VCaP (cell line): ENCODE results near the gene MGAT5.

ENCODE experiments used
- H3K27ac ChIP-seq: fragments of 450-650 bp; 2 replicates; pipeline ENCODE4 v1.5.1; 2017
- CTCF ChIP-seq: fragments of 450-650 bp; conservative IDR thresholded peaks from 2 replicates; pipeline ENCODE4 v1.5.1; 2017; ENCODE audit warnings: mild to moderate bottlenecking, moderate library complexity

The MGAT5 gene

DNA sequence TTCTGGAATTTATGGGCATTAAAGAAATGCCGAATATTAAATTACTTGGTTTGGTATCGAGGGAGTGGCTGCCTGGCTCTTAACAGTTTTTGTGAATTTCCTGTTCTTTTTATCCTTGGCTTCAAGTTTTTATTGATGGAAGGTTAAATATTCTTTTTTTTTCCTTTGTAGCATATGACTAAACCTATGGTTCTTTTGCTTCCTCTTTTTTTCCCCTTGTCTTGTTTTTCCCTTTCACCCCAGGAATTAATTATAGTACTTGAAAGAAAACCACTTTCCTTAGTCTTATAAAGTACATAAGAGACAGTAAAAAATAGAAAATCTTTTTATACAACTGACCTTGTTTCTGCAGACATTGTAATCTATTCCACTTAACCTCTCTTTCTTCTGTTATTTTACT, 42.4 kb downstream of the MGAT5 start:
- H3K27ac ChIP-seq: no peak overlapping the region
- no peak for TF ChIP-seq CTCF

DNA sequence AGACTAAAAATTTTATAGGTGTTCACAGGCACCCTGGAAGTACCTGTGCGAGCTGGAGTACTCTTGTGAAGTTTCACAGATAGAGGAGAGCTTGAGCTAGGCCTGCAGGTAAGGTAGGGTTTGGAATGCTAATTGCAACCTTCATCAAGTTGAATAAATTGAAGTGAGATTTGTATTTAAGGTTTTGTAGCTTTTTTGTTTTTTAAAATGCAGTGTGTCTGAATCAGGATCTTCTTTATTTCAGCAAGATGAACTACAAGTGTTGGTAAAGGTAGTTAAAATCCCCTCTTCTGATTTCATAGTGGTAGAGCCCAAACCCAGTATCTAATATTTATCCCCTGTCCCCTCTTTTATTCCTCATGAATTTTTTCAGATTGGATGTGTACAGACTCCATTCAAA, 45.5 kb downstream of the MGAT5 start:
- no peak for TF ChIP-seq CTCF
- H3K27ac ChIP-seq: no peak overlapping the region

GRCh38 chr2:134300585-134300984, 46.7 kb downstream of the MGAT5 start:
- TF ChIP-seq CTCF: no peak
- no peak overlapping the region for H3K27ac ChIP-seq

- TF ChIP-seq CTCF: no peak
- no peak overlapping the region for H3K27ac ChIP-seq
Measured at GRCh38 chr2:134301099-134301927, 47.4 kb downstream of the MGAT5 start.

DNA sequence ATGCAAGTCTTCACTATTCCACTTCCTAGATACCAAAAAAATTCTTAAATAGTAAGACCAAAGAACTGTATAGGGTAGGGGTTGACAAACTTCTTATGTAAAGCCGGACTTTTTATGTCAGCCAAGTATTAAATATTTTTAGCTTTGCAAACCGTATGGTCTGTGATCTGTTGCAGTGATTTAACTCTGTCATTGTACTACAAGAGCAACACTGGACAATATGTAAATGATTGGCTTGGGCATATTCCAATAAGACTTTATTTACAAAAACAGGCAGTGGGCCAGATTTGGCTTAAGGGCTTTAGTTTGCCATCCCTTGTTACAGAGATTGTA, 48.0 kb downstream of the MGAT5 start:
- TF ChIP-seq CTCF: no peak
- H3K27ac ChIP-seq: no peak overlapping the region

DNA sequence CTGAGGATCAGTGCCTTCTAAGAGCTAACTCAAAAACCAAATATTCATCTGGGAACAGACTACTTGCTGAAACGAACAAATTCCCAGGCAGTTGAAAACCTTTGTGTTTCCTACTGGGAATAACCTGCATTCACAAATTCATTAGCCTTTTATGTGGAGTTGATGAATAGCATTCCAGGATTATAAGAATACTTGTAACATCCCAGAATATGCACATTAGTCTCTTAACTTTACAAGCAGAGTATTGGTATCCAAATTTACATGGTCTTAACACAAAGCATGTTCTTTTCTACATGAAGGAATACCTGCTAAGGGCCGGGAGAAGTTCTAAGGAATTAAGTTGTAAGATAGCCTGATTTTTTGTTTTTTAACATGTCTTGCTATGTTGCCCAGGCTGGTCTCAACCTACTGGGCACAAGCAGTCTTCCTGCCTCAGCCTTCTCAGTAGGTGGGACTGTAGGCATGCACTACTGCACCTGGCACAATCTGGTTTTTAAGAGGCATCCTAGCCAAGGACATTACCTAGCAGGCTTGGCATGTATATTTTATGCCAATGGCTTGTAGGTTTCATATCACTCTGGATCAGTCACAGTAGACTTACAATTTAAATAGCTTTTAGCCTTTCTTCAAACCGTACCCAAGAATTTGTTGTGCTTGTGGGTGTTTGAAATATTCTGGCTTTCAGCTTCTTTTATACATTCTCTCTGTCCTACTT, 50.7 kb downstream of the MGAT5 start:
- no peak overlapping the region for H3K27ac ChIP-seq
- TF ChIP-seq CTCF: no peak

GRCh38 chr2:134305109-134305491, 51.2 kb downstream of the MGAT5 start:
- no peak for TF ChIP-seq CTCF

More at GRCh38 chr2:134305109-134305491, 51.2 kb downstream of the MGAT5 start:
- H3K27ac ChIP-seq: no peak overlapping the region
